NCI-H82 treated with DMSO at 0.1 percent for 48 hours (cell line): ENCODE data around the gene TEKT5.
A peak's percentile ranks its signal among the peaks of the same experiment; 100 is the strongest.
"Not testable (repeated sequence)": the region's sequence is repeated elsewhere in the genome, so short reads cannot be mapped to it uniquely, and the experiment has no call there.

Source experiments
- DNase-seq: peaks from one replicate; lab custom pipeline; 2025; ENCODE audit not compliant: unreplicated experiment; lab: John Stamatoyannopoulos, UW

Gene TEKT5

DNA sequence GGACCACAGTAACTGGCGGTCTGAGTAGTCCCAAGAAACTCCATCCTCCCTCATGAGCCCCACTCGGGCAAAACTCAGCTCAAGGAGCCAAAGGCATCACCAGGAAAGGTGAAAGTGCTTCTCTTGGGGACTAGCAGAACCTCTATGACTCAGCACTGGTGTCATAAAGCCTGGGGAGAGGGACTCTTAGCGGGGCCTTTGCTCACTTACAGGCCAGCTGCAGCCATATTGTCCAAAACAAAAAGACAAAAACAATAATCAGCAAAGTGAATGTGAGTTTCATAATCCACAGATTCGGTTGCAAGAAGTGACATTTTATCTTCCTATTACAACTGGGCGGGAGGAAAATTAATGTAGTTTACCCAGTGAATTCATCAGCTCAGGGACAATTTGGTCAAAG is at the start of gene TEKT5:
Gene TEKT5, minus strand, starts transcription at position 101 of the 400 bp plus-strand sequence. Its CDS starts 57 bp downstream, at position 44.
- no peak for DNase-seq

- peak; percentile 90 for DNase-seq
Measured at GRCh38 chr16:10743610-10744369, 49.1 kb upstream of the TEKT5 start, which contains the start of gene NUBP1. TSS of gene NUBP1 (plus strand) at chr16:10743842. CDS start at chr16:10743864, 22 bp downstream.

DNA sequence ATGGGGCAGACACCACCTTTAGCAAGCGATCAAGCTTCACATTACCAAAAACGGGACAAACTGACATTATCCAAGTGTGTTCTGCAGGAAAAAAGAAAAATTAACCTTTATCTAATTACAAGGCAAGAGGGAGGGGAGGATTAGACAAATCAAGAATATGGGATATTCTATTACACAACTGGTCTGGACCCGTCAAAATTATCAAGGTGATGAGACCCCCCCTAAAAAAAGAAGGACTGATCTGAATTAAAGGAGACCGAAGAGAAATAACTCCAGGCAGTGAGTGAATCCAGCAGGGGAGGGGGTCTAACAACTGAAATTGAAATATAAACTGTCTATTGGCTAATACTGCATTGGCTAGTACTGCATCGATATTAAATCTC is 48.5 kb upstream of the TEKT5 start:
- no peak for DNase-seq

DNA sequence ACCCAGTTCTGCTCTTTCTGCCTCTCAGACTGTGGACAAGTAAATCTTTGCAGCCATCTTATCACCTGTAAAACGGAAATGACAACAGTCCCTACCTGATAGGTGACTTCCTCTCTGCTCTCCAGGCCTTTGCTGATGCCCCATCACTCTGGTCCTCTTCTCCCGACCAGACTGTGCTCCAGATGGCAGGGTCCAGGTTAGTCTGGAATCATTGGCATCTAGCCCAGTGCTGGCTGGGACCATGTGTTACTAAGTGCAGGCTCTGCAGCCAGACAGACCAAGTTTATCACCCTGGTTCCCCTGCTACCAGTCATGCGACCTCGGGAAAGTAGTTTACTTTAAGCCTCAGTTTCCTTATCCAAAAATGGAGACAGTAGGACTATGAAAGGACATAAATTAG is 47.1 kb upstream of the TEKT5 start:
- DNase-seq = peak; percentile 65

DNA sequence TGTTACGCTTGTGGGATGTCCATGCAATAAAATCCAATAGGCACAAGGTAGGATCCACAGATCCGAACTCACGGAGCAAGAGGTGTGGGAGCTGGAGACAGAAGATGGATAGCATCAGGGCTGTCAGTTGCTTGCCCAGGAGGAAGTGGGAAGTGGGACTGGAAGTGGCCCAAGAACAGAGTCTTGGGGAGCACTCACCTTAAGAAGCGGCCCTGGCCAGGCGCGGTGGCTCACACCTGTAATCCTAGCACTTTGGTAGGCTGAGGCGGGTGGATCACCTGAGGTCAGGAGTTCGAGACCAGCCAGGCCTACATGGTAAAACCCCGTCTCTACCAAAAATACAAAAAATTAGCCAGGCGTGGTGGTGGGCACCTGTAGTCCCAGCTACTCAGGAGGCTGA is 46.5 kb upstream of the TEKT5 start:
- DNase-seq = not testable (repeated sequence)

GRCh38 chr16:10740845-10741208 is 46.1 kb upstream of the TEKT5 start:
- no peak for DNase-seq

DNA sequence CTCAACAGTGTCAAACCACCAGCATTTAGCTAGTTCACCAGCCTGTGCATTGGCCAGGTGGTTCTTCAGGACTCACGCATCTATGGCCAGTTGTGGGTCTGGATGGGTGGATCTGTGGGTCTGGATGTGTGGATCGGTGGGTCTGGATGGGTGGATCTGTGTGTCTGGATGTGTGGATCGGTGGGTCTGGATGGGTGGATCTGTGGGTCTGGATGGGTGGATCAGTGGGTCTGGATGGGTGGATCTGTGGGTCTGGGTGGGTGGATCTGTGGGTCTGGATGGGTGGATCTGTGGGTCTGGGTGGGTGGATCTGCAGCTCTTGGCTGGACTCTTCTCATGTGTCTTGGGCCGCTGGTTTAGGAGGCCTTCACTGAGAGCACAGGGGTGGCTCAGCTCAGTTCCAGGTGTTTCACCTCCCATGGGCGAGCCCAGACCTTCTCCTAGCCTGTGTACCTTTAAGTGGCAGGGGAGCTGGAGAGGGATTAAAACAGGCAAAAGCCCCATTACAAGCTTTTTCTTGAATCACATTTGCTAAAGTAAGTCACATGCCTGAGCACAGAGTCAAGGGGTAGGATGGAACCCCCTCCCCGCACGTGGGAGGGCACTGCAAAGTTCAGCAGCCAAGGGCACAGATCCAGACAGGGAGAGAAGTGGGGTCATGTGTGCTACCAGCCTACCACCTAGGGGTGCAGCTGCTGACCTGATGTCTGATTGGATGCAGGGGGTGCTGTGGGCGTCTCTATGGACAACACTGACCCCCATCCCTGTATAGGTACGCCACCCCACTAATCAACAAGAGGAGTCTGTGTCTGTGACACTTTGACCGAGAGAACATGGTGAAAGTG is 45.5 kb upstream of the TEKT5 start:
- DNase-seq = no peak

- no peak for DNase-seq
Measured at GRCh38 chr16:10738231-10739077, 43.7 kb upstream of the TEKT5 start.

DNA sequence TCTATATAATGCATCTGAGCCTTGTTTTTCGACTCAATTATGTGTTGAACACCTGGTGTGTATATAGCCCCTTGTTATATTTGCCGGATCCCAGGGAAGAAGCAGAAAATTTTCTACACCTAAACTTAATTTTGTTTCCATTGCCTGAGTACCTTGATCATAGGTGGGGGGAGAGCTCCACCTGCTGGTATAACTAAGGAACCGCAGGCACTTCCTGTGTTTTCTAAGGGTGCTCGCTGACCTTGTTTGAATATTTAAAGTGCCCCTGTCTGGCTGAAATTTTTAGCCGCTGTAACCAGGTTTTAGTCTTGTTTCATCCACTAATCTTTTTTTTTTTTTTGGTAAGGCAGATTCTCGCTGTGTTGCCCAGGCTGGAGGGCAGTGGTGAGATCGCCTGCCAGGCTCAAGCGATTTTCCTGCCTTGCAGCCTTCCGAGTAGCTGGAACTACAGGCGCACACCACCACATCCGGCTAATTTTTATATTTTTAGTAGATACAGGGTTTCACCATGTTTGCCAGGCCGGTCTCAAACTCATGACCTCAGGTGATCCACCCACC is 42.4 kb upstream of the TEKT5 start:
- DNase-seq = peak; percentile 41

DNA sequence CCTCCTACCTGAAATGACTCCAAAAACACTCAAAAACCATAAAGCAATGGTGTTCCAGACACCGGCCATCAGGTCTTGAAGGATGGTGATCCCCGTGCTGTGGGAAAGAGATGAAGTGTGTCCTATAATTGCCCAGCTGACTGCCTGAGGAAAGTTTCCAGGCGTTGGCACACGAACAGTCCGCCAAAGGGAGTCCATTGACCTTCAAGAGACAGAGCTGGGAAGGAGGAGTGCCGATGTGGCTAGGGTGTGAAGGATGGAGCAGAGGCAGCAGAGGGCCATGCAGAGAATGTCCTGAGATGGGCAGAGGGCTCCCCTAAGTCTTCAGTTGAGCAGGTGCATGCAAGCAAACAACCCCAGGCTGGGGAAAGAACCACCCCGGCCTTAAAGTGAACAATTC is 37.1 kb upstream of the TEKT5 start:
- no peak for DNase-seq

DNA sequence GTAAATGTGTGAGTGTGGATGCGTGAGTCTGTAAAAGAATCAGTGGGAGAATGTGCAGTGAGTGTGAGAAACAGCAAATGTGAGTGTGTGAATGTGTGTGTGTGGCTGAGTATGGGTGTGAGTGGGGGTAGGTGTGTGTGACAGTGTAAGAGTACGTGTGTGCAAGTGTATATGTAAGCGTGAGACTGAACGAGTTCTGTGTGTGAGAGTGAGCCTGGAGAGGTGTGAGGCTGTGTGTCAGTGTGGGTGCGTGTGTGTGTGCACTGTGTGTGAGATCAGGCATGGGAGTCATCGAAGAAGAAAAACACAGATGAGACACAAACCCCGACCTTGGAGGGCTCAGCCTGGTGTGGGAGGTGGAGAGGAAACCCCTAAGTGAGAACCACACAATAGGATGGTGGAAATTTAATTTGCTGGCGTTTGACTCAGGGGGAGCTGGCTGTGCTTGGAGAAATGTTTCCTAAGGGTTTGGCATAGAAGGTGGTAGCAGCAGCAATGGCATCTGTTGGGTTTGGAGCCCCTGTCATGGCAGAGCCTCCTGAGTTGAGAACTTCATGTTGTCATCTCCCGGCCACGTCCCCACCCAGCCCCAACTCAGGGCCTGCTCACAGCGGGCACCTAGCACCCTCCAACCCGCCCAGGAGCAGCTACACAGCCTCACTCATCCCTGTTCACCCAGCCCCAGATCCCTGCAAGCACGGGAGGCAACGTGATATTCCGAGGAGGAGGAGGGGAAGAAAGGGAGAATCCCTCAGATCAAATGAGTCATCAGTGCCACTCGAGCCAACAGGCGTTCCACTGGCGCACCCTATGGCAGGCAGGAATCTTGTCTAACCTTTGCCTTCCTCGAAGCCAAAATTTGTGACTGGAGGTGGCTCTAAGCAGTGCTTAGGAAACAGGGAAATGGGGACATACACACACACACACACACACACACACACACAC is 34.6 kb upstream of the TEKT5 start:
- no peak for DNase-seq

- DNase-seq = peak; percentile 58
Measured at GRCh38 chr16:10728003-10728887, 33.5 kb upstream of the TEKT5 start.

GRCh38 chr16:10708969-10709368 is 14.2 kb upstream of the TEKT5 start:
- DNase-seq = no peak

GRCh38 chr16:10699756-10700155 is 5.0 kb upstream of the TEKT5 start:
- no peak for DNase-seq

- no peak for DNase-seq
Measured at GRCh38 chr16:10694306-10694705, 424 bp downstream of the TEKT5 start.

DNA sequence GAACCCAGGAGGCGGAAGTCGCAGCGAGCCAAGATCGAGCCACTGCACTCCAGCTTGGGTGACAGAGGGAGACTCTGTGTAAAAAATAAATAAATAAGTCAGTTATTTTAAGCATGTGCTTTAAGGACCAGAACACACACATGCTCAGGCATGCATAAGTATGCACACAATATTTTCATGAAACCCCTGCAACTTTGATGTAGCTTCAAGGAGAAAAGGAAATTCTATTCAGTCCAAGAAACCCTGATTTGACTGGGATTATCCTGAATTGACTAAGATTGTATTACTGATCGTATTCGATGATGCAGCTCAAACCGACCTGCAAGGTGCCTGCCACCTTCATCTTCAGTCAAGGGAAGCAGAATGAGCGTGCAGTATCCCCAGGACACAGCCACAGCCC is 841 bp downstream of the TEKT5 start:
- DNase-seq = no peak

- DNase-seq = no peak
Measured at GRCh38 chr16:10692470-10692869, 2.3 kb downstream of the TEKT5 start.

GRCh38 chr16:10688726-10689125 is 6.0 kb downstream of the TEKT5 start:
- DNase-seq = no peak

- no peak for DNase-seq
Measured at GRCh38 chr16:10688291-10688690, 6.4 kb downstream of the TEKT5 start.
